Caki2 (cell line): Measurements from ENCODE around the gene DPY19L1. TPM values are rescaled to one million over a fixed set of nuclear protein-coding genes. Genes with fewer than 3 reads are reported as not detected.

ENCODE experiments used
- DNase-seq: peaks from one replicate; pipeline ENCODE4 v3.0.0-alpha.2; 2015; ENCODE audit warnings: low read depth
- in situ Hi-C: cut with HindIII; loops from 2 replicates; pipeline ENCODE4 v1.10.0; 2016; ENCODE audit warnings: low sequenced_read_pairs, low pct_unique_long_range_greater_than_20kb, mixed read lengths
- total RNA-seq: library from RNA; depleted of rRNA; stranded (reverse); fragments of >200 nt; shearing (Covaris generic); gene quantifications from 2 replicates; pipeline ENCODE4 v1.2.3, GENCODE V29; 2014; ENCODE audit warnings: low replicate concordance

DPY19L1 gene
- total RNA-seq, 1 experiment from 2014 or later: 34.7 TPM

DNA sequence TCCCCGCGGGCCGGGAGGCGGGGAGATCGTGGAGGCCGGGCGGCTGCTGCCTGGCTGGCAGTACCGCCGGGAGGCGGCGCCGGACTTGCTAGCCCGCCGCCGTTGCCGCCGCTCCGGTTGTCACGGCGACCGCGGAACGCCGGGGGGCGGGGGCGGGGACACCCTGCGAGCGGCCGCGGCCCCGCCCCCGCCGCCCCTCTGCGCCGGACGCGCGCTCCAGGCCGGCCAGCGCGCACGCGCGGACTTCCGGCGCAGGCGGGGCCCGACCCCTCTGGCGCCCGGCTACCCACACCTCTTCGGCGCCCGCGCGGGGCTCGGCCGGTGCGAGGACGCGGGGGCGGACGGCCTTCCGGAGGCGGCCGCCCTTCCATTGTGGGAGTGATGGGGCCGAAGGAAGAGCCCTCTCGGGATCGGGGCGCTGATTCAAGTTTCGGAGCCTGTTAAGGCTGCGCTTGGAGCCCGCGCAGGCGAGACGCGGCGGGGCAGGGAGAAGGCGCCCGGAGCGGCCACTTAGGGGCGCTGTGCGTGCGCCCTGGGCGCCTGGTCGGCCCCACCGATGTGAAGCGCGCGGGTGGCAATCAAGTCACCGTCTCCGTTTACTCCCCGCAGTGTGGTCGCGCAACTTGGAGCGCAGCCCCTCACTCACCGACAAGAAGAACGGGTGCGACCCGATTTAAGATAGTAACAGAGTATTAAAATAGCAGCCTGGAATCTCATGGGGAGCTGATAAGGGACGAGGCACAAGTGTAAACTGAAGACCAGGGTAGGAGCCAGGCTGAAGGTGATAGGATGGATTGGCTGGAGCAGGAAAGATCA is 449 bp upstream of the DPY19L1 start:
- DNase-seq: peak; percentile 90
- in situ Hi-C loops: no loop called here

DNA sequence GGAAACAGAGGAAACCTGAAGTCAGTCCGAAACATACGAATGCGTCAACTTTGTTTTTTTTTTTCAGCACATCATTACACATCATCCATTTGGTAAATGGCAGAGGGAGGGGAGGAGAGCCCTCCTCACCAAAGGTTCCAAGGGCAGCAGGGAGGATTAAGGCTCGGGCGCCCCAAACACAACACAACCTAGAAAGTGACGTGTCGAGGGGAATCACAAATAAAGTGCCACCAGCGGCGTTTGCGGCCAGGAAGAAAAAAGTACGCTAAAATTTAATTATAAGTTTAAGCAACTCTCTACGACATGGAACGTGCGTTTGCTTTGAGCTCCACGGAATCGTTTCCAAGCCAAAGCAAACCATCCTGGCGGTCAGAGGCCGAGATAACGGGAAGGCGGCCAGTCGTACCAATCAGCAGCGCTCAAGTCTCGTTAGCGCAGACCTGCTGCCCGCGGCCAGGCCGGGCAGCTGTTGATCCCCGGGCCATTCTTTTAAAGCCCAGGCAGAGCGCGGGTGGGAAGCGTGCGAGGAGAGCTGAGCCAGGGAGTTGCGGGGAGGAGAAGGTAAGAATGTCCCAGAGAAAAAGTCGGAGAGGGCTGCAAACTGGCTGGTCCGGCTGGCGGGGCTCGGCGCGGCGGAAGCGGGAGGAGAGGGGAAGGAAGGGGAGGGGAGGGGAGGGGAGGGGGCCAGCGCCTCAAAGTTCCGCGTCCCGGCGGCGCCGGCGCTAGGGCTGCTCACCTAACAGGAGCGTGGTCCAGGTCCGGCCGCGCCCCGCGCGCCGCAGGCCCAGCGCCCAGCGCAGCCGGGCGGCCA is 719 bp downstream of the DPY19L1 start:
- peak; percentile 66 for DNase-seq
- in situ Hi-C loops: no loop called here

DNA sequence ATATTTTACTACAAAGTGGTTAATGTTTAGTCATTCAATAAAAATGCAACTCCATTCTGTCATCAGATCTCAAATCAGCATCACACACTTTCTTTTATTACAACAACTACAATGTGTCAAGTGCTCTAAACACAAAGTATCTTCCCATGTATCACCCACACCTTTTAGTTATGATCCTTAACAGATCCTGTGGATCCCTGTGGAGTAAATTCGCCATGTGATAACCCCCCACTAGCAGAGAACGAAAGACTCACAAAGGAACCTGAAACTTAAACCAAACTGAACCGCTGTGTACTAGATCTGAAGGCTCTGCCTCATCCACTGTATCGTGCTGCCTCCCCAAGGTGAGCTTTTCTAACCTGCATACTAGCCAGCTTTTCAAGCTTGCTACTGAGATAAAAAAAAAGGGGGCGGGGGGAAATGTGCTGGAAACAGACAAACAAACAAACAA is 1.7 kb downstream of the DPY19L1 start:
- in situ Hi-C loops: no loop called here
- peak; percentile 72 for DNase-seq

DNA sequence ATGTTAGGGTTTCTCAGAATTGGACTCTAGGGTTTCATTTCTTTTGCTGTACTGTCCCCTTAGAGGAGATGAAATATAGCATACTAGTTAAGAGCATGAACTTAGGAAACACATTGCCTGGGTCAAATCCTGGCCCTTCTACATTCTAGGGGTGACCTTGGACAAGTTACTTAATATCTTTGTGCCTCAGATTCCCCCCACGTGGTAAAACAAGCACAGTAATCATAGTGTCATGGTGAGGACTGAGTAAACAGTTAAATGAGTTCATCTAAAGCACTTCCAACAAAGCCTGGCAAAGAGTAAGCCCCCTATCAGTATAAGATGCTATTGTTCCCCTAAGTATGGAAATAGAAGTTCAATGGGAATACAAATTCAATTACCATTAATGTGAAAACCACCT is 5.1 kb downstream of the DPY19L1 start:
- DNase-seq: no peak
- in situ Hi-C loops: no loop called here

DNA sequence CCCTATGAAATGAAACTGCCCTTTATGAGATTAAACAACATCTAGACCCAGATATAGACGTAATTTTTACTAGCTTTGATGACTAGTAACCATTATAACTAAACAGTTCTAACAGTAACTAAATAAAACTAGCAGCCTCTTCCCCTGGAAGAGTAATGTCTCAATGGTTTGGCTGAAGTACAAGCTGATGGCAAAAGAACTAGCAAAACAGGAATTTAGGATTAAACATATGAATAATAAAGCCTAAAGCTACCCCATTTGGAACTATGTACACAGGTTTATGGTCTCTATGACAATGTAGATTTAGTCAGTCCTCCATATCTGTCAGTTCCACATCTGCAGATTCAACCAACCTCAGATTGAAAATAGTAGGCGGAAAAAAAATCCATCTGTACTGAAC is 6.4 kb downstream of the DPY19L1 start:
- in situ Hi-C loops: no loop called here
- no peak for DNase-seq

DNA sequence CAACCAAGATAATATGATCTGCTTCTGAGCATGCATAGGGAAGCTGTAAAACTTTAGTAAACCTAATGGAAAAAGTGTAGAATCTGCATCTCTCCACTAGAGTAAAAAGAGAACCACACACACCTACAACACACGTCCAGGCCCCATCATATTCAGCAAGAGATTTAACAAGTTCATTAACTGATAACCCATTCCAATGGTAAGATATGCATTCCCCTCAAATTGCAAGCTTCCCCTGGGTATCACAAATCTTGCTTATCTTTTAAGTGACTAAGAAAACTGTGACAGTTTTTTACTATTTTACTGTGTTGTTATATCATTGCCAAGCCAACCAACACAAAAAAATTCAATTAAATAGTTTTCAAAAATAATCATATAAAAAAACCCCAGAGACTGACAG is 8.0 kb downstream of the DPY19L1 start:
- in situ Hi-C loops: no loop called here
- no peak for DNase-seq

DNA sequence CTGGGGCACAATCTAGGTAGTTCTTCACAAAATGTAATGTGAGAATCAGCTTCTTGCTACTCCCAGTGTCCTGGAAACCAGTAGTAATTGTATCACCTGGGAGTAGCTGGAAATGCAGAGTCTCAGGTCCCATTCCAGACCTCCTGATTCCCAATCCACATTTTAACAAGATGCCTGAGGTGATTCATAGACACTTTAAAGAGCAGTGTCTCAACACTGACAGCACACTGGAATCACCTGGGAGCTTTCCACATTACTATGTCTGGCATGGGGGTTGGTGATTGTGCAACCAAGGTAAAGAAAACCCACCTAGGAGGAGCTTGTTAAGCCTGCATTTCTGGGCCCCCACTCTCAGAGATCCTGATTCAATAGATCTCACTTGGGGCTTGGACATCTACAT is 11.1 kb downstream of the DPY19L1 start:
- in situ Hi-C loops: no loop called here
- DNase-seq: no peak

DNA sequence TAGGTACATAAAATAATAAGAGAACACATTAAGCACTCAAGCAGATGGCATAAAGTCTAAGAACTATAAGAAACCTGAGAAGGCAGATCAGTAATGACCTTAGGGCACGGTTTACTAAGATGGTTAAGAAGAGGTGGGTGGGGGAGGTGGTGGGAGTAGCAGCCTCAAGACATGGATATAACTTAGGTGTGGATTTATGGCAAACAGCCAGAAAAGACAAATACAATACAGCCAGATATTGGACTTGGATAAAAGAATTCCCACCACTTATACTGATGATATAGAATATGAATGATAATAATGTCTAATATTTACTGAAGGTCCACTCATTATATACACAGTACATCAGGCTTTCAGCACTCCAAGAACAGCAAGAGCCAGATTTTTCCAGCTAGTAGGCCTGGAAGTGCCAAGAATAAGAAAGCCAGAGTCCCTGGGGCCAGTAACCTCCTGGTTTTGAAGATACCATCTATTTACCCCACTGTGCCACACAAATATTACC is 11.9 kb downstream of the DPY19L1 start:
- in situ Hi-C loops: no loop called here
- no peak for DNase-seq

DNA sequence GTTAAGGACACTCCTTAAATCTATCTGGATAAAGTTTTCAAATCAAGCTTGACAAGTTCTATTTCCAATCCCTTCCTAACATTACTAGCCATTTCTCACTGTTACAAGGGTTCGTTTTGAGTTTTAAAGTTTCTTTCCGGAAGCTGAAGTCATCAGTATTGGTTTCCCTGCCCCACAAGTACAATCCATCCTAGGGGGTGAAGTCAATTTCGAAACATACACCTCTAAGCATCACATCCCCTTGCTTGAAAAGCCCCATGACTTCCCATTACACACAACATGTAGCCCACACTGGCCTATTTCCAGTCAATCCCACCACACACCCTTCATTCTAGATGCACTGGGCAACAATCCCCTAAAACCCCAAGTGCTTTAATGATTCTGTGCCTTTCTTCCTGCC is 13.0 kb downstream of the DPY19L1 start:
- in situ Hi-C loops: no loop called here
- no peak for DNase-seq

DNA sequence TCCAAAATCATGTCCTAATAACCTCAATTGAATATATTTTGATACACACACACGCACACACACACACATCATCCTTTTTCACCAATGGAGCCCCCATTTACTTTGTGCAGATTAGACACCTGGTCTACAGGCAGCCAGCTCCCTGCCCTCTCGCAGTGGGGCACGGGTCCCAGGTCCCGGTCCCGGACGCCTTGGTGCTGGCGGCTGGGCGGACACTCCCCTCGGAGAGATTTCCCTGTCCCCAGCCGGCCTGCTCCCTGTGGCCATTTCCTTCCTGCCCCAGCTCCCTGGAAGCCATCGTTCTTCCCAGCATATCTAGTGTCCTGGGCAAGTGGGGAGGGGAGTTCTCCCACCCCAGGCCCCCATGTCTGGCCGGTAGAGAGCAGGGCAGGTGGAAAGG is 14.6 kb downstream of the DPY19L1 start:
- in situ Hi-C loops: no loop called here
- no peak for DNase-seq

DNA sequence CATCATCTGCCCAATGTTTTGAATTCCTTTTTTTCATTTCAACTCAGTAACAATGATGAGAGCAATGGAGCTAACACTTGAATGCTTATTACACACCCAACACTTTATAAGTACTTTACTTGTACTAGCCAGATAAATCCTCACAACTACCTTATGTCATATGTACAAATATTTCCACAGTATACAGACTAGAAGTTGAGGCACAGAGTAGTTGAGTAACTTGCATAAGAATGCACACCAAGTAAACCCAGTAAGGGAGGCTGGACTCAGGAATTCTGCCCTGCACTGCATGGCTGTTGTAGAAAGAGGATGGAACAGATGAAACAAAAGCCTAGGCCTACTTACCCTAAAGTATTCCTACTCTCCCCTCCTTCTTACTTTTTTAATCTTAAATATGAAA is 15.8 kb downstream of the DPY19L1 start:
- in situ Hi-C loops: no loop called here
- DNase-seq: no peak

DNA sequence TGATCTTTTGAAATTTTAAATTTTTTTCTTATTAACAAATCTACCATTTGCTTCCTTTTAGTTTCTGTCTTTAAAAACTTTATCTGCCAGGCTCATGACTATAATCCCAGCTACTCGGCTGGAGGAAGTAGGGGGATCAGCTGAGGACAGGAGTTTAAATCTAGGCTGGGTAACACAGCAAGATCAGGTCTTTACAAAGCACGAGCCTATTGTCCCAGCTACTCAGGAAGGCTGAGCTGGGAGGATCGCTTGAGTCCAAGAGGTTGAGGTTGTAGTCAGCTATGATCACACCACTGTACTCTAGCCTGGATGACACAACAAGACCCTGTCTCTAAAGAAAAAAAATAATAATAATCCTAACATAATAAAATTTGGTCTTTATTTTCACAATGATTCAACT is 17.5 kb downstream of the DPY19L1 start:
- DNase-seq: no peak
- in situ Hi-C loops: no loop called here

DNA sequence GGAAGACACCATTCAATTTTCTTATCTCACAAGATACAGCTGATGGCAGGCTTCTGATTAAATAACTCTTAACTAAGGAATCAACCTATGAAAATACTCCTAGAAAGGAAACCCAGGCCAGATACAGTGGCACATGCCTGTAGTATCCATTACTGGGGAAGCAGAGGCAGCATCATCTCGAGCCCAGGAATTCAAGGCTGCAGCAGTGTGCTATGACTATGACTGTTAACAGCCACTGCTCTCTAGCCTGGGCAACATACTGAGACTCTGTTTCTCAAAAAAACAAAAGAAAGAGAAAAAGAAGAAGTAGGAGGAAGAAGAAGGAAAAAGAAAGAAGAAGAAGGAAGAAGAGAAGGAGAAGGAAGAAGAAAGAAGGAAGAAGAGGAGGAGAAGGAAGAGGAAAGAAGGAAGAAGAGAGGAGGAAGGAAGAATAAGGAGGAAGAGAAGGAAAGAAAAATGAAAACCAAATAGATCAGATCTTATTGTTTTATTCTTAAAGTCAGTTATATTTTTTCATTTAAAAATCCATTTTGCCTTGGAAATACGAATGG is 18.0 kb downstream of the DPY19L1 start:
- DNase-seq: no peak
- in situ Hi-C loops: no loop called here

DNA sequence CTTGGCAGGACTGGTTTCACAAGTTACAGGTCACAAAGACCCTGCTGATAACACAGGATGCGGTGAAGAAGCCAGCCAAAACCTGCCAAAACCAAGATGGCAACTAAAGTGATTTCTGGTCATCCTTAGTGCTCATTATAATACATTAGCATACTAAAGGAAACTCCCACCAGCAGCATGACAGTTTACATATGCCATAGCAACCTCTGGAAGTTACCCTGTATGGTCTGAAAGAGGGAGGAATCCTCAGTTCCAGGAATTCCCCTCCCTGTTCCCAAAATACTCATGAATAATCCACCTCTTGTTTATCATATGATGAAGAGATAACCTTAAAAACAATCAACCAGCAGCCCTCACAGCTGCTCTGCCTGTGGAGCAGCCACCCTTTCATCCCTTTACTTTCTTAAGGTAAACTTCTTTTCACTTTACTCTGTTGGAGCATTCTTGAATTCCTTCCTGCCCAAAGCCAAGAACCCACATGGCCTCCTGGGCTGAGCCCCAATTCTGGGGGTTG is 21.9 kb downstream of the DPY19L1 start:
- DNase-seq: no peak

DNA sequence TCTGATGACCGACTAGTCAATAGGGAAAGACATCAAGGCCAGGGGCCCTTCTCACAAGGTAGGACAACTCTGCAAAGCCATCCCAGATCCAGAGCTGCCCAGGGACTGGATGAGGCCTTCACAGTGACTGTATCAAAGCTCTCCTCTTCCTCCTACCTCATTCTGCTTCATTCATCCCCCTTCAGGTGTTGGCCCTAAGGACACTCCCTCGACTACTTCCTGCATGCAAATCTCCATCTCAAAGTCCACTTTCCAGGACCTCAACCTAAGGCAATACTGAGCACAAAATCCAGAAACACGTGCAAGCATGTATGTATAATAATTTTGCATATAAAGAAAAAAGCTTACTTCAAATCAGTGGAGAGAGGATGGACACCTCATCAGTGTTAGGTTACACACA is 25.1 kb downstream of the DPY19L1 start:
- in situ Hi-C loops: no loop called here
- no peak for DNase-seq

More for the DNA sequence above, 21.9 kb downstream of the DPY19L1 start:
- in situ Hi-C loops: no loop called here

DNA sequence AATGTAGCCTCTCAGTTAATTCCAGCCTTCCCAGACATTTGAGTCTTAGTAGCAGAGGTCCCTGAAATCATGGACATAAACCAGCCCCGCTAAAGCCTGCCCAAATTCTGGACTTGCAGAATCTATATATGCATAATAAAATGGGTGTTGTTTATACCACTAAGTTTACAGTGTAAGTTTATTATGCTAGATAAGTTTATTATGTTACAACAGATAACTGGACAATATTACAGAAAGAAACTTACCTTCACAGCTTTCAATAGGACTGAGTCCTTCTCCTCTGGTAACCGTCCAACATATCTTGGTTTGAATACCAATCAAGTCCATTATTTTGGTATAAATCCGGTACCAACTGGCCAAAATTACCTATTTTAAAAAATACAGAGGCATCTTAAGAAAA is 26.2 kb downstream of the DPY19L1 start:
- in situ Hi-C loops: no loop called here
- no peak for DNase-seq

DNA sequence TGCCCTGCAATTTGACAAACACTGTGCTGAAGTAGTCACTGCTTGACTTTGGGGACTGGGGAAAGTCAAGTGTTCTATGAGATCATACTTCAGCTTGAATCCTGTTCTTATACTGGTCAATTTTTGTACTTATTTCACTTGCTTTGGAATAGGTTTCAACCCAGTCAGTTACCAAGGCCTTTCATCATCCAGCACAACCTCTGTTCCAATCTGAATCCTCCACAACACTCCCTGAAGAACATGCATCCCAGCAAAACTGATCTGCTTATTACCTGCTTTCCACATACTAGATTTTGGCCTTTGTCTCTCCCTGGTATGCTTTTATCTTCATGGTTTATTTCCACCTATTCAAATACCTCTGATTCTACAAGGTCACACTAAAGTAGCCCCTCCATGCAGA is 29.5 kb downstream of the DPY19L1 start:
- in situ Hi-C loops: no loop called here
- DNase-seq: no peak

DNA sequence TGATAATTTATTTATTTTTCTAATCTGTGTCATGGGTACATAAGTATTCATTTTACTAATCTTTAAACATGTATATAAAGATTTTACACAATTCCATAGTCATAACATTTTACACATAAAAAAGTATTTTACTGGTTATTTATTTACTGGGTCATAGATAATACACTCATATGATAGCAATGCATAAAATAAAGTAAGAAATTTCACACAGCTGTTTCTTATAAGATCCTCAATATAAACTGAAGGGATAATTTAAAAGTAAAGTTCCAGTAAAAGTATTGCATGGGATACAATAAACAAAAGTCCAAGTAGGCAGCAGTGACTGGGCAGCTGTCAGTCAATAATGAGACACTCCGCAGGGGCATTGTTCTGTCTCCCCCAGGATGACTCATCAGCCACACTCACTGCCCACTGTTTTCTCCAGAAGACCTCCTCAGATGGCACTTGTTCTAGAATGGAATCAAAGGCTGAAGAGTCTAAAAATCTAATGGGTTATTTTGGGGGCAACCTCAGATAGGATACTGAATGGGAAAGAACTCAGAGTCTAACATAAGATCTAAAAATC is 32.7 kb downstream of the DPY19L1 start:
- peak; percentile 44 for DNase-seq
- in situ Hi-C loops: no loop called here
